ENCODE results near the gene C10orf120. TPM values are rescaled to one million over a fixed set of nuclear protein-coding genes. Genes with fewer than 3 reads are reported as not detected.
A peak's percentile ranks its signal among the peaks of the same experiment; 100 is the strongest.

The C10orf120 gene
- total and polyA plus RNA-seq, 5 experiments from 2014 or later, result not detected

DNA sequence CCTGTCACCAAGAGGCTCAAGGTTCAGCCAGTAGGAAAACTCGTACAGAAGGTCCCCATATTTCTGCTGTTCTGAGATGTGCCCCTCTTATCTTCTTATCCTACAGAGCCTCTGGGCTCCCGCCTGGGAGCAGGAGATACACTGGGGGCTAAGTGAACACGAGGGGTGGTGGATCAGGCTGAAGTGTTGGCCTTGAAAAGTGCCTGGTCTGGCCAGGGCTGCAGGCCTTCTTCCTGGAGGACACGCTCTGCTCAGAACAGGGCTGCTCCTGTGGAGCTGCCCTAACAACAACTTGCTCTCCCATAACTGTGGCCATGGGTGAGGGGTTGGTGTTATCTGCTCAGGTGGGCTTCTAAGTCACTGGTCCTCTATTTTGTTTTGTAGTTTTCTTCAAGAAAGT, 33.7 kb downstream of the C10orf120 start:
- Mint-ChIP-seq H3K27ac (no peak overlapping the region), H3K4me1 (no peaks in the 10 kb centered on the region), H3K4me3 (no peak overlapping the region), H3K36me3 (no peaks in the 10 kb centered on the region), H3K9me3 (no peaks in the 10 kb centered on the region), H3K27me3 (peaks cover 5 to 70% (median 16%) of the 10 kb centered on the region in 5 donors)
- POLR2A ChIA-PET, result no interaction called here
- peak in 1 of 10 donors; percentile 23 for DNase-seq
- ATAC-seq, result no peak

GRCh38 chr10:122665329-122665860, 34.3 kb downstream of the C10orf120 start:
- DNase-seq (no peak), ATAC-seq (no peak)
- no peak overlapping the region for H3K4me3 Mint-ChIP-seq
- H3K4me1 Mint-ChIP-seq, result no peaks in the 10 kb centered on the region
- H3K9me3 Mint-ChIP-seq, result no peaks in the 10 kb centered on the region
- H3K27ac Mint-ChIP-seq, result no peak overlapping the region
- H3K36me3 Mint-ChIP-seq, result no peaks in the 10 kb centered on the region
- POLR2A ChIA-PET, result no interaction called here
- peaks cover 5 to 65% (median 16%) of the 10 kb centered on the region in 5 donors for H3K27me3 Mint-ChIP-seq

- H3K9me3 Mint-ChIP-seq, result no peaks in the 10 kb centered on the region
- no peak overlapping the region for H3K27ac Mint-ChIP-seq
- DNase-seq (peak in 1 of 10 donors; percentile 51), ATAC-seq (no peak)
- no peak overlapping the region for H3K4me3 Mint-ChIP-seq
- H3K27me3 Mint-ChIP-seq, result peaks cover 5 to 67% (median 16%) of the 10 kb centered on the region in 5 donors
- H3K4me1 Mint-ChIP-seq, result no peaks in the 10 kb centered on the region
- H3K36me3 Mint-ChIP-seq, result no peaks in the 10 kb centered on the region
- POLR2A ChIA-PET, result no interaction called here
These were observed 35.1 kb downstream of the C10orf120 start for GRCh38 chr10:122664501-122664900.

GRCh38 chr10:122663516-122664130, 36.0 kb downstream of the C10orf120 start:
- peaks cover 5 to 69% (median 16%) of the 10 kb centered on the region in 5 donors for H3K27me3 Mint-ChIP-seq
- H3K4me3 Mint-ChIP-seq, result no peak overlapping the region
- POLR2A ChIA-PET, result no interaction called here
- DNase-seq, result peak in 1 of 10 donors; percentile 50
- no peak for ATAC-seq
- no peaks in the 10 kb centered on the region for H3K36me3 Mint-ChIP-seq
- no peaks in the 10 kb centered on the region for H3K9me3 Mint-ChIP-seq
- H3K4me1 Mint-ChIP-seq, result no peaks in the 10 kb centered on the region
- no peak overlapping the region for H3K27ac Mint-ChIP-seq

- Mint-ChIP-seq H3K27ac (no peak overlapping the region), H3K4me3 (no peak overlapping the region), H3K4me1 (no peaks in the 10 kb centered on the region), H3K9me3 (no peaks in the 10 kb centered on the region), H3K36me3 (no peaks in the 10 kb centered on the region), H3K27me3 (peaks cover 5 to 63% (median 19%) of the 10 kb centered on the region in 5 donors)
- POLR2A ChIA-PET, result no interaction called here
- ATAC-seq, result no peak
- peak in 1 of 10 donors; percentile 19 for DNase-seq
These were observed 37.4 kb downstream of the C10orf120 start for GRCh38 chr10:122662231-122662630.

DNA sequence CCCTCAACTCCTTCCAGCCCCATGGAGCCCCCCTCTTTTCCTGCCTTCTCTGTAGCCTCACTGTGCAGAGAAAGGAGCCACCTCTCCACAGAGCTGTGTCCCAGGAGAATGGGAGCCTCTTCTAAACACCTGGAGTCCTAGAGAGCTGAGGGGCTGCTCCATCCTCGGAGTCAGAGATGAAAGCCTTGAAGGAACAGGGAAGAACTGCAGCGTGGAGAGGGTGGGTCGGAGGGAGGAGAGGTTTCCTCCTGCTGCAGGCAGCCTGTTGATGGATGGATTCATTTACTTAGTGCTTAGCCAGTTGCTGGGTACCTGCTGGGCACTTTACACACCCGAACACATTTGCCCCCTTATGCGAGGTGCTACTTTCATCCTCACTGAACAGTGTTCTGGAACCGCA, 39.0 kb downstream of the C10orf120 start:
- Mint-ChIP-seq H3K4me3 (no peak overlapping the region), H3K4me1 (no peaks in the 10 kb centered on the region), H3K9me3 (no peaks in the 10 kb centered on the region), H3K27me3 (peaks cover 5 to 49% (median 22%) of the 10 kb centered on the region in 5 donors), H3K36me3 (no peaks in the 10 kb centered on the region), H3K27ac (no peak overlapping the region)
- DNase-seq, result peak in 1 of 10 donors; percentile 19
- no peak for ATAC-seq
- POLR2A ChIA-PET, result no interaction called here

- POLR2A ChIA-PET, result no interaction called here
- Mint-ChIP-seq H3K27me3 (peaks cover 4 to 49% (median 23%) of the 10 kb centered on the region in 5 donors), H3K4me1 (no peaks in the 10 kb centered on the region), H3K4me3 (no peak overlapping the region), H3K27ac (no peak overlapping the region), H3K9me3 (no peaks in the 10 kb centered on the region), H3K36me3 (no peaks in the 10 kb centered on the region)
- DNase-seq, result no peak
- ATAC-seq, result no peak
These were observed 40.0 kb downstream of the C10orf120 start for GRCh38 chr10:122659651-122660050.

DNA sequence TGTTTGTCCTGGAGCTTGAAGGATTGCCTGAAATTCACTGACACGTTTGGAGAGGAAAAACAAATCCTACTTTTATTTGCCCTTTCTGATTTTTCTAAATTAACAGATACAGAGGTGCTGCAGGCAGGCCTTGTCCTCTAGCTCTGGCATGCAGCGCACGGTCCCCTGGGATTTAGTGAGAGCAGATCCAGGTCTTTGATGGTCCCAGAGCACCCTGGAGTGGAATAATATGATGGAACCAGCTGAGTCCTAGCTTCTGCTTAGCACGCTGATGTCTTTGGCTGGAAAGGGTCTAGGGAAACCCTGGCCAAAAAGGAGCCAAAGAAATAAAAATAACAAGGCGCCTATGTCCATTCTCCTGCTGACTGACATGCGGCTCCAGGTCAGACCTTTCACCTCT, 40.5 kb downstream of the C10orf120 start:
- Mint-ChIP-seq H3K27me3 (peaks cover 4 to 46% (median 23%) of the 10 kb centered on the region in 5 donors), H3K27ac (no peak overlapping the region), H3K4me1 (no peaks in the 10 kb centered on the region), H3K36me3 (no peaks in the 10 kb centered on the region), H3K4me3 (no peak overlapping the region), H3K9me3 (no peaks in the 10 kb centered on the region)
- ATAC-seq (no peak), DNase-seq (no peak)
- POLR2A ChIA-PET, result no interaction called here

DNA sequence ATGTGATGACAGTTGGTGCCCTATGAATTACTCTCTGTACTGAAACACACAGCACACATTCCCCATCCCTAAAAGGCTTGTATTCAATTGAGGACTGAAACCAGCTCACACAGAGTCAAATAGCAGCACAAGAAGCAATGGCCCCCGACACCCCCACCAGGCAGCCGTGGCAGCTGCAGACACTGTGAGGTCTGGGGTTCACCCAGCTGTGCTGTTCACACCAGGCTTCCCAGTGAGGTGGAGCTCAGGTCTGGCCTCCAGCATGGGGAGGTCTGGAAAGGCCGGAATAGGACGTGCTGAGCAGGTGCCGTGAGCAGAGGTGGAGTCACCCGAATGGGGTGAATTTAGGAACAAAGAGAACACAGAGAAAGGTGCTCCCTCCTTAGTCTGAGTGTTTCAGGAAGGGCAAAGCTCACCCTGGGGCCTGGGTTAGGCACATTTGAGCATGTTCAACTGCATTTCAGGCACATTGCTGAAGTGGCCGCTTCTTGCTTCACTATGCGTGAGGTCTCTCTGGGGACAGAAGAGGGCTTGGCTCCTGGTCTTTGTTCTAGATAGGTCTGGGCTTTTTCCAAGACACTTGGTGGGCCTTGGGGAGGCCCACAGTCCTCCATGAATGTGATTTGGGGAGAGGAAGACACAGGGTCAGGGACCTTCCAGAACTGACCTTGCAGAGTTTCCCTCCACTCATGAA, 41.1 kb downstream of the C10orf120 start:
- peak in 1 of 10 donors; percentile 44 for DNase-seq
- POLR2A ChIA-PET, result no interaction called here
- no peaks in the 10 kb centered on the region for H3K9me3 Mint-ChIP-seq

DNA sequence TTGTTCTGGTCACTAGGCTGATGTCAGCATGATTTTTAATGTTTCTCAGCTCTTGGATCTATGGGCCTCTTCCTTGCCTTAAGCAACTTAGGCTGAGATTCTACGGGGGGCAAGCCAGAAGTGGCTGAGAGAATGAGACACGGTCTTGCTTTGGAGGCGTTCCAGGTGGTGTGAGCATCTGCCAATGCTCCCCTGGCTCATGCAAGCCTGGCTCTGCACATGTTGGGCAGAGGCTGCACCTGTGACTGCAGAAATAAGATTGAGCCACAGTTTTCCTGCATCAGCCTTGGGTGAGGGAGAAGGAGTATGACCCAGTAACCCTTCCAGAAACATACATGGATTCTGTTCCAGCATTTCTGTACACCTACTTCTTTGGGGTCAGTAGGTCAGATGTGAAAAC, 41.9 kb downstream of the C10orf120 start:
- peaks cover 3 to 47% (median 21%) of the 10 kb centered on the region in 5 donors for H3K27me3 Mint-ChIP-seq
- H3K9me3 Mint-ChIP-seq, result peaks cover 0 to 3% (median 0%) of the 10 kb centered on the region in 9 donors
- no peak overlapping the region for H3K27ac Mint-ChIP-seq
- POLR2A ChIA-PET, result no interaction called here
- no peak for ATAC-seq
- DNase-seq, result peak in 1 of 10 donors; percentile 19
- H3K4me1 Mint-ChIP-seq, result no peaks in the 10 kb centered on the region
- H3K4me3 Mint-ChIP-seq, result no peak overlapping the region
- no peaks in the 10 kb centered on the region for H3K36me3 Mint-ChIP-seq

More for the DNA sequence above, 41.1 kb downstream of the C10orf120 start:
- no peaks in the 10 kb centered on the region for H3K36me3 Mint-ChIP-seq
- H3K4me3 Mint-ChIP-seq, result no peak overlapping the region
- no peak for ATAC-seq
- no peak overlapping the region for H3K27ac Mint-ChIP-seq
- H3K27me3 Mint-ChIP-seq, result peaks cover 4 to 47% (median 23%) of the 10 kb centered on the region in 5 donors
- no peaks in the 10 kb centered on the region for H3K4me1 Mint-ChIP-seq

GRCh38 chr10:122657255-122657654, 42.4 kb downstream of the C10orf120 start:
- H3K4me3 Mint-ChIP-seq, result no peak overlapping the region
- H3K9me3 Mint-ChIP-seq, result peaks cover 0 to 8% (median 0%) of the 10 kb centered on the region in 9 donors
- no peak overlapping the region for H3K27ac Mint-ChIP-seq
- H3K36me3 Mint-ChIP-seq, result no peaks in the 10 kb centered on the region
- no peaks in the 10 kb centered on the region for H3K4me1 Mint-ChIP-seq
- H3K27me3 Mint-ChIP-seq, result peaks cover 3 to 47% (median 17%) of the 10 kb centered on the region in 5 donors
- ATAC-seq (no peak), DNase-seq (peak in 1 of 10 donors; percentile 27)
- POLR2A ChIA-PET, result no interaction called here

- DNase-seq (peak in 1 of 10 donors; percentile 15), ATAC-seq (no peak)
- Mint-ChIP-seq H3K9me3 (peaks cover 0 to 11% (median 0%) of the 10 kb centered on the region in 9 donors), H3K27ac (no peak overlapping the region), H3K4me3 (no peak overlapping the region), H3K27me3 (peaks cover 4 to 49% (median 17%) of the 10 kb centered on the region in 5 donors), H3K36me3 (peaks cover 0 to 4% (median 0%) of the 10 kb centered on the region in 3 donors), H3K4me1 (no peaks in the 10 kb centered on the region)
- POLR2A ChIA-PET, result no interaction called here
These were observed 42.9 kb downstream of the C10orf120 start for GRCh38 chr10:122656741-122657140.

DNA sequence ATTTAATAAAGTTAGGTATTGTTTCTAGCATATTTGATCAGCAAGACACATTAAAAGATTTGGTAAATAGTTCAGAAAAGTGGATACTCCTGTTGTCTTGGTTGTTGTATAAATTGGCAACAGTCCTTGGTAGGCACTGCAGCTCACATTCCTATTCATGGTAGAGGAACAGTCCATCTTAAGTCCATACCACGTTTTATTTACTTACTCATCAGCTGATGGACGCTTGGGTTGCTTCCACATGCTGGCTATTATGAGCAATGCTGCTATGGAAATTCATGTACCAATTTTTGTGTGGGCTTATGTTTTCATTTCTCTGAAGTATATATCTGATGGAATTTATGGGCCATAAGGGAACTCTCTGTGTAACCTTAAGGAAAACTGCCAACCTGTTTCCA, 43.3 kb downstream of the C10orf120 start:
- POLR2A ChIA-PET, result no interaction called here
- Mint-ChIP-seq H3K9me3 (peaks cover 0 to 11% (median 0%) of the 10 kb centered on the region in 9 donors), H3K4me3 (no peak overlapping the region), H3K27me3 (peaks cover 4 to 49% (median 17%) of the 10 kb centered on the region in 5 donors), H3K4me1 (no peaks in the 10 kb centered on the region), H3K36me3 (peaks cover 0 to 4% (median 0%) of the 10 kb centered on the region in 3 donors), H3K27ac (no peak overlapping the region)
- ATAC-seq, result no peak
- no peak for DNase-seq

Measured in naive thymus-derived CD8-positive, alpha-beta T cell (primary cell).